Ovary (tissue), 9 donors: ENCODE measurements around the gene SYVN1. TPM values are rescaled to one million over a fixed set of nuclear protein-coding genes. Genes with fewer than 3 reads are reported as not detected.

Experiments
- DNase-seq, 5 donors: peaks; one replicate each; pipeline ENCODE4 v3.0.0-alpha.2; 2019 to 2020
- H3K27ac ChIP-seq, 2 donors: fragments of 200-600 bp; one replicate each; pipeline versions ENCODE4 v1.5.1 to v1.8.0; 2019 to 2022
- H3K27me3 ChIP-seq: fragments of 200-600 bp; one replicate; pipeline ENCODE4 v1.8.0; 2022
- H3K36me3 ChIP-seq: fragments of 200-600 bp; sonication (generic); one replicate; pipeline ENCODE4 v1.5.1; 2019
- H3K4me1 ChIP-seq: one replicate; pipeline ENCODE4 v1.8.1; 2013; ENCODE audit warnings: mild to moderate bottlenecking, moderate library complexity; ENCODE audit not compliant: insufficient read depth
- H3K4me3 ChIP-seq: fragments of 200-600 bp; sonication (generic); one replicate; pipeline ENCODE4 v1.5.1; 2017
- H3K9me3 ChIP-seq, 2 donors: fragments of 200-600 bp in 1 of 2; sonication (generic) in 1 of 2; one replicate each; pipeline versions ENCODE4 v1.5.1 to v1.8.1; 2013 to 2019; ENCODE audit warnings: mild to moderate bottlenecking in 1 of 2, moderate library complexity in 1 of 2
- CTCF ChIP-seq, 3 donors: fragments of 450-650 bp in 2 of 3; fragments of 200-600 bp in 1 of 3; IDR thresholded peaks; one replicate each; pipeline versions ENCODE4 v1.5.1 to v1.8.0; 2016 to 2022; ENCODE audit warnings: antibody characterized with exemption in 3 of 3, mild to moderate bottlenecking in 1 of 3
- EP300 ChIP-seq: sonication (generic); formaldehyde crosslinking; IDR thresholded peaks from one replicate; pipeline ENCODE4 v1.6.1; 2017; ENCODE audit warnings: antibody characterized with exemption
- POLR2A ChIP-seq: fragments of 450-650 bp; IDR thresholded peaks from one replicate; pipeline ENCODE4 v1.6.1; 2017; ENCODE audit warnings: antibody characterized with exemption, mild to moderate bottlenecking, moderate library complexity
- WGBS, 3 donors: extraction: QIAGEN DNeasy Blood & Tissue Kit in 1 of 3; methylation state at CpG; one replicate each; pipeline versions ENCODE4 v1.1.5 to v1.1.7; 2013 to 2017; 5-methylcytosine and 5-hydroxymethylcytosine counted together
- intact Hi-C, 4 donors: fragments of 100-400 bp; cut with DNase I; formaldehyde crosslinking; loops; one replicate each; pipeline versions ENCODE4 v1.11.0 to v1.15.1; 2022 to 2023
- polyA plus RNA-seq, 2 donors: library from polyadenylated mRNA; stranded (reverse); fragments of 200-250 nt in 1 of 2; fragments of 350-450 nt in 1 of 2; fragmentation: Illumina TruSeq in 1 of 2; extraction: RNeasy Lipid Tissue Mini Kit (QIAGEN cat#74804) in 1 of 2; gene quantifications; one replicate each; pipeline ENCODE4 v1.2.3, GENCODE V29; 2013 to 2014
- total RNA-seq, 7 donors: library from RNA; depleted of rRNA in 2 of 7; stranded (reverse); fragments of >200 nt in 2 of 7; fragmentation: NEBNext Ultra II Directional in 3 of 7; extraction: Animal tissue kit (Norgen Biotek cat#: 25700) in 3 of 7; gene quantifications; one replicate each; pipeline versions ENCODE4 v1.1.0 to v1.2.4, GENCODE V29; 2016 to 2023
- donor health status: DM: no; HTN: no; CAD: no; lungs with moderate emphysema.
- donor health status: DM: no; HTN: no; CAD: no.
- donor health status: Bipolar disorder and iron deficiency.
- donor health status: DM: yes; HTN: yes; CAD: no.
- donor health status: DM: no; HTN: no; CAD: no.
- donor health status: DM: yes; HTN: yes; CAD: no.

The SYVN1 gene
- total and polyA plus RNA-seq, 9 donors: 21.1 to 73.0 (median 53.3) TPM

GRCh38 chr11:65109231-65110198, 24.8 kb downstream of the SYVN1 start:
- Histone ChIP-seq H3K27me3 (no peaks in the 10 kb centered on the region), H3K27ac (no peak overlapping the region), H3K36me3 (no peaks in the 10 kb centered on the region), H3K9me3 (no peaks in the 10 kb centered on the region), H3K4me3 (no peak overlapping the region), H3K4me1 (peaks cover 25% of the 10 kb centered on the region)
- TF ChIP-seq POLR2A (no peak), EP300 (no peak), CTCF (IDR thresholded peaks at IDR 0.05) (no peak)
- intact Hi-C loops: loop anchor here in 2 of 4 donors (5.0 to 10.0 kb wide), 5 partner anchors 75 to 265 kb away; partner anchors contain the start of genes ARL2 (in 2 of the 2), ATG2A (in 1 of the 2), CAPN1 (in 1 of the 2) and CDC42BPG (in 1 of the 2)
- peak in 3 of 5 donors; percentile 52 to 57 (median 54) for DNase-seq
- 83 to 87% (median 84%) methylated on average over 31 to 36 of the region's 36 CpGs for WGBS, 3 donors

GRCh38 chr11:65108469-65109123, 25.7 kb downstream of the SYVN1 start:
- peaks cover 28% of the 10 kb centered on the region for H3K4me1 ChIP-seq
- TF ChIP-seq POLR2A (no peak), EP300 (no peak), CTCF (IDR thresholded peaks at IDR 0.05) (no peak)
- no peaks in the 10 kb centered on the region for H3K36me3 ChIP-seq
- peak in 1 of 5 donors; percentile 42 for DNase-seq
- no peaks in the 10 kb centered on the region for H3K27me3 ChIP-seq
- WGBS, 3 donors: 90 to 92% (median 91%) methylated on average over 32 to 38 of the region's 38 CpGs
- no peak overlapping the region for H3K4me3 ChIP-seq
- intact Hi-C loops: no loop called here
- no peaks in the 10 kb centered on the region for H3K9me3 ChIP-seq
- no peak overlapping the region for H3K27ac ChIP-seq

GRCh38 chr11:65107751-65108468, 26.4 kb downstream of the SYVN1 start:
- H3K27me3 ChIP-seq: no peaks in the 10 kb centered on the region
- DNase-seq: peak in 2 of 5 donors; percentile 43 to 51
- 87 to 94% (median 89%) methylated on average over 50 to 52 of the region's 52 CpGs for WGBS, 3 donors
- no peaks in the 10 kb centered on the region for H3K36me3 ChIP-seq
- no peaks in the 10 kb centered on the region for H3K9me3 ChIP-seq
- no peak for TF ChIP-seq CTCF (IDR thresholded peaks at IDR 0.05)
- no peak for TF ChIP-seq EP300
- no peak for TF ChIP-seq POLR2A
- intact Hi-C loops: no loop called here
- H3K4me1 ChIP-seq: peaks cover 24% of the 10 kb centered on the region
- no peak overlapping the region for H3K4me3 ChIP-seq
- no peak overlapping the region for H3K27ac ChIP-seq

- Histone ChIP-seq H3K27me3 (no peaks in the 10 kb centered on the region), H3K4me3 (no peak overlapping the region), H3K27ac (no peak overlapping the region), H3K4me1 (peaks cover 24% of the 10 kb centered on the region), H3K36me3 (no peaks in the 10 kb centered on the region), H3K9me3 (no peaks in the 10 kb centered on the region)
- intact Hi-C loops: no loop called here
- TF ChIP-seq CTCF (IDR thresholded peaks at IDR 0.05): no peak
- no peak for TF ChIP-seq EP300
- TF ChIP-seq POLR2A: no peak
- peak in 1 of 5 donors; percentile 22 for DNase-seq
- WGBS, 3 donors: 91 to 92% (median 91%) methylated on average over 10 to 15 of the region's 15 CpGs
Measured at GRCh38 chr11:65107078-65107477, 27.2 kb downstream of the SYVN1 start.
